SU-DHL-6 (cell line): Measurements from ENCODE around the gene PLEKHA8.

Source experiments
- H2AFZ ChIP-seq: fragments of 200-600 bp; sonication (generic); 2 replicates; pipeline ENCODE4 v1.6.1; 2014; ENCODE audit warnings: low read depth, mild to moderate bottlenecking, moderate library complexity, mixed read lengths, antibody characterized with exemption, low read length; ENCODE audit not compliant: severe bottlenecking
- H3F3A ChIP-seq: fragments of 200-600 bp; shearing (Covaris generic); 2 replicates; pipeline ENCODE4 v1.6.0; 2016; ENCODE audit warnings: antibody characterized with exemption, mild to moderate bottlenecking; ENCODE audit not compliant: insufficient read depth
- H3K27ac ChIP-seq: fragments of 200-600 bp; sonication (generic); 2 replicates; pipeline ENCODE4 v1.5.1; 2016; ENCODE audit warnings: low read depth, mild to moderate bottlenecking, low read length, moderate library complexity, mixed read lengths
- H3K27me3 ChIP-seq: fragments of 200-600 bp; sonication (generic), shearing (Covaris generic); 2 replicates; pipeline ENCODE4 v1.6.0; 2014; ENCODE audit warnings: mild to moderate bottlenecking, low read length
- H3K36me3 ChIP-seq: fragments of 200-600 bp; sonication (generic); 2 replicates; pipeline ENCODE4 v1.6.1; 2014; ENCODE audit warnings: mild to moderate bottlenecking, low read length, mixed read lengths
- H3K4me2 ChIP-seq: fragments of 300-600, 200-600 bp; shearing (Covaris generic), sonication (generic); 2 replicates; pipeline ENCODE4 v1.6.0; 2014; ENCODE audit warnings: low read length, low read depth, mild to moderate bottlenecking; ENCODE audit not compliant: poor library complexity, severe bottlenecking
- H3K4me3 ChIP-seq: fragments of 200-600 bp; sonication (generic); 2 replicates; pipeline ENCODE4 v1.5.1; 2014; ENCODE audit warnings: antibody characterized with exemption, low read length, mild to moderate bottlenecking, mixed read lengths; ENCODE audit not compliant: insufficient read depth, poor library complexity, severe bottlenecking
- H3K79me2 ChIP-seq: fragments of 200-600 bp; sonication (generic); 2 replicates; pipeline ENCODE4 v1.6.1; 2014; ENCODE audit warnings: mild to moderate bottlenecking, low read length, moderate library complexity; ENCODE audit not compliant: insufficient read depth
- H3K9ac ChIP-seq: fragments of 200-600 bp; sonication (generic); 2 replicates; pipeline ENCODE4 v1.7.0; 2014; ENCODE audit warnings: mild to moderate bottlenecking, low read length
- H3K9me2 ChIP-seq: fragments of 200-600 bp; sonication (generic); replicated peaks from 2 replicates; pipeline ENCODE4 v1.6.1; 2014; ENCODE audit warnings: low read length; ENCODE audit not compliant: insufficient read depth
- H3K9me3 ChIP-seq: fragments of 200-600 bp; sonication (generic); 2 replicates; pipeline ENCODE4 v1.6.1; 2014; ENCODE audit warnings: low read length, mixed read lengths; ENCODE audit not compliant: insufficient read depth
- H4K20me1 ChIP-seq: fragments of 200-600 bp; sonication (generic); 2 replicates; pipeline ENCODE4 v1.6.1; 2014; ENCODE audit warnings: low read depth, mild to moderate bottlenecking, antibody characterized with exemption, low read length, moderate library complexity, mixed read lengths
- EZH2phosphoT487 ChIP-seq: fragments of 200-600 bp; sonication (generic), shearing (Covaris generic); conservative IDR thresholded peaks from 2 replicates; pipeline ENCODE4 v1.6.1; 2018; ENCODE audit warnings: mild to moderate bottlenecking, antibody characterized with exemption, low read length, moderate library complexity, mixed read lengths
- TF ChIP-seq, protein P1 (sequence below): fragments of 200-600 bp; sonication (generic); IDR thresholded peaks from one replicate; pipeline ENCODE4 v1.5.1; 2017; ENCODE audit warnings: antibody characterized with exemption, mild to moderate bottlenecking, low read length, moderate library complexity; ENCODE audit not compliant: insufficient read depth, poor library complexity, severe bottlenecking

PLEKHA8 gene

DNA sequence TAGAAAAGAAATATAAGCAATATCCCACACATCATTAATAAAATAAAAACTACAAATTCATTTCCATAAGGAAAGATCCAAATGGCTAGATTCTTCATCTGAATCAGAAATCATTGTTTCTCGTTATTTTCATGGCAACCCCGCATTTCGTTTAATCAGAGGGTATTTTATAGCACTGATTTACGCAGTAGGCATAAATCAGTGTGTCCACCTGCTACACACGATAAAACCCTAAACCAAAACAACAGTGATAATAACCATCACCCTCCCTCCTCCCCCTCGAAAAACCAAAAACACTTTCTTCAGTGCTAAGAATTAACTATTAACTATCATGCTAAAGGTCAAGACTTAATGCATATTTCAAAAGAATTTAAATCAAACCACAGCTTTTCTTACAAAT is 18.2 kb upstream of the PLEKHA8 start:
- Histone ChIP-seq H4K20me1 (no peaks in the 10 kb centered on the region), H3K27ac (no peak overlapping the region), H3K79me2 (no peaks in the 10 kb centered on the region), H3K36me3 (peaks cover 8% of the 10 kb centered on the region; the same call in 1 of the 2 replicates), H3K4me3 (no peak overlapping the region), H3K9me2 (no peaks in the 10 kb centered on the region), H3K9ac (no peak overlapping the region), H3K4me2 (no peak overlapping the region), H3K9me3 (no peaks in the 10 kb centered on the region), H3K27me3 (no peaks in the 10 kb centered on the region), H3F3A (no peaks in the 10 kb centered on the region), H2AFZ (no peak overlapping the region)
- TF ChIP-seq, protein P1, sequence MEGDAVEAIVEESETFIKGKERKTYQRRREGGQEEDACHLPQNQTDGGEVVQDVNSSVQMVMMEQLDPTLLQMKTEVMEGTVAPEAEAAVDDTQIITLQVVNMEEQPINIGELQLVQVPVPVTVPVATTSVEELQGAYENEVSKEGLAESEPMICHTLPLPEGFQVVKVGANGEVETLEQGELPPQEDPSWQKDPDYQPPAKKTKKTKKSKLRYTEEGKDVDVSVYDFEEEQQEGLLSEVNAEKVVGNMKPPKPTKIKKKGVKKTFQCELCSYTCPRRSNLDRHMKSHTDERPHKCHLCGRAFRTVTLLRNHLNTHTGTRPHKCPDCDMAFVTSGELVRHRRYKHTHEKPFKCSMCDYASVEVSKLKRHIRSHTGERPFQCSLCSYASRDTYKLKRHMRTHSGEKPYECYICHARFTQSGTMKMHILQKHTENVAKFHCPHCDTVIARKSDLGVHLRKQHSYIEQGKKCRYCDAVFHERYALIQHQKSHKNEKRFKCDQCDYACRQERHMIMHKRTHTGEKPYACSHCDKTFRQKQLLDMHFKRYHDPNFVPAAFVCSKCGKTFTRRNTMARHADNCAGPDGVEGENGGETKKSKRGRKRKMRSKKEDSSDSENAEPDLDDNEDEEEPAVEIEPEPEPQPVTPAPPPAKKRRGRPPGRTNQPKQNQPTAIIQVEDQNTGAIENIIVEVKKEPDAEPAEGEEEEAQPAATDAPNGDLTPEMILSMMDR = no peak
- TF ChIP-seq EZH2phosphoT487 = no peak

DNA sequence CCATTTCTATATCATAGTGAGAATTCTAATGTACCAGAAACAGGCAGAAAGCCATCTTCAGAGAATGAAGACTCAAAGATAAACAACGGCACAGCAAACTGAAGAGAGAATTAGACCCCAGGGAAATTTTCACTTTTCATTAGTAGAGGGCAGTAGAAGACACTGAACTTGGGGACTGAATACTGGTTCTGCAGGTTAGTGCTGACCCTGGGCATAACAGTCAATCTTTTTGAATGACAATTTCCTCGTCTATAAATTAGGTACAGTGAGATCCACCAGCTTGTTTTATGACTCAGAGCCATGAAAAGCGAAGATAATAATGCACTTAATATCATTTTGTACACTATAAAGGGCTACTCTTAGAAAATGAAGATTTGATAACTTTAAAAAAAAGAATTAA is 15.5 kb upstream of the PLEKHA8 start:
- no peaks in the 10 kb centered on the region for H3K27me3 ChIP-seq
- no peak overlapping the region for H3K4me2 ChIP-seq
- no peak overlapping the region for H3K27ac ChIP-seq
- TF ChIP-seq, protein P1 = no peak
- TF ChIP-seq EZH2phosphoT487 = no peak
- H3K4me3 ChIP-seq = no peak overlapping the region
- no peak overlapping the region for H3K9ac ChIP-seq
- H3K9me2 ChIP-seq = no peaks in the 10 kb centered on the region
- peaks cover 13% of the 10 kb centered on the region; the same call in 1 of the 2 replicates for H3K36me3 ChIP-seq
- no peaks in the 10 kb centered on the region for H3K79me2 ChIP-seq
- H3F3A ChIP-seq = no peaks in the 10 kb centered on the region
- no peak overlapping the region for H2AFZ ChIP-seq
- H4K20me1 ChIP-seq = no peaks in the 10 kb centered on the region
- H3K9me3 ChIP-seq = no peaks in the 10 kb centered on the region

DNA sequence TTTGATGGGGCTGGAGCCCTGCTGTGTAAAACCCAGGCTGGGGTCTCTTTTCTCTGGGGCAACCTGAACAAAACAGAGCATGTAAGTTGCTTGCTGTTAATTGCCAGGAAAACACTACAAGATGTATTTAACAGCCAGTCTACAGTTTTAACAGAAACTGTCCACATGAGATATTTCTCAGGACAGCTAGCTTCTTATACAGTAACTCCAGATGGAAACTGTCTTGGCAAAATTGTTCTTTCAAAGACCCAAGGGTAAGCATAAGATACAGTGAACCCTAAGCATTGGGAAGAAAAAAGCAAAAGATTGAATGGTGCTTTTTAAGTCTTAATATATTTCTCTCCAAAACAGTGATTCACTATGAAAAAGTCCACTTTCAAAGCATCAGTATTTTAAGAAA is 9.8 kb upstream of the PLEKHA8 start:
- H3K4me3 ChIP-seq = no peak overlapping the region
- no peak overlapping the region for H2AFZ ChIP-seq
- peaks cover 16% of the 10 kb centered on the region; the same call in 1 of the 2 replicates for H3K36me3 ChIP-seq
- no peak overlapping the region for H3K9ac ChIP-seq
- no peaks in the 10 kb centered on the region for H3K9me2 ChIP-seq
- 0 out of 2 replicates have a peak, but pooled peaks cover 4% of the 10 kb centered on the region for H4K20me1 ChIP-seq
- H3K79me2 ChIP-seq = peaks cover 7% of the 10 kb centered on the region; the same call in 1 of the 2 replicates
- no peaks in the 10 kb centered on the region for H3K27me3 ChIP-seq
- H3K27ac ChIP-seq = no peak overlapping the region
- TF ChIP-seq EZH2phosphoT487 = no peak
- TF ChIP-seq, protein P1 = no peak
- no peaks in the 10 kb centered on the region for H3K9me3 ChIP-seq
- H3F3A ChIP-seq = peaks cover 9% of the 10 kb centered on the region
- H3K4me2 ChIP-seq = no peak overlapping the region

DNA sequence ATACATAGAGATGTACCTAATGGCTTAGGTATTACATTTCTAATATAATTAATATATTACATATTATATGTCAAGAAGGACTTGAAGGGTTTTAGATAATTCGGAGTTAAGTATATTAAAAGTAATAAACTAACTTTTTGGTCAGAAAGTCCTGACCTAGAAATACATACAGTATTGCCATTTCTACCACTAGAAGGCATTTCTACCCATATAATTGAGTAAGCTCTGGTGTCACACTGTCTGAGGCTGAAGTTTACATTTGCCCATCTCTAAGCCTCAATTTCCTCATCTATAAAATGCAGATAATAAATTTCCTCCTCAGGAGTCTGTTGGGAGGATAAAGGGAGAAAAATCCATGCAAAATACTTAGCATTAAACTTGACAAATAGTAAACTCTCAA is 8.8 kb upstream of the PLEKHA8 start:
- no peak overlapping the region for H3K9ac ChIP-seq
- H2AFZ ChIP-seq = no peak overlapping the region
- TF ChIP-seq, protein P1 = peak; percentile 25
- no peak for TF ChIP-seq EZH2phosphoT487
- 0 out of 2 replicates have a peak, but pooled peaks cover 4% of the 10 kb centered on the region for H4K20me1 ChIP-seq
- H3K9me2 ChIP-seq = no peaks in the 10 kb centered on the region
- H3K4me2 ChIP-seq = no peak overlapping the region
- H3K4me3 ChIP-seq = no peak overlapping the region
- no peaks in the 10 kb centered on the region for H3K9me3 ChIP-seq
- H3K36me3 ChIP-seq = peaks cover 12% of the 10 kb centered on the region; the same call in 1 of the 2 replicates
- H3K27me3 ChIP-seq = no peaks in the 10 kb centered on the region
- peaks cover 10% of the 10 kb centered on the region; the same call in 1 of the 2 replicates for H3K79me2 ChIP-seq
- H3F3A ChIP-seq = peaks cover 9% of the 10 kb centered on the region
- no peak overlapping the region for H3K27ac ChIP-seq
